Osteoblast (primary cell): Measurements from ENCODE around the gene F8. TPM values are rescaled to one million over a fixed set of nuclear protein-coding genes. Genes with fewer than 3 reads are reported as not detected.

ENCODE experiments used
- DNase-seq: peaks from one replicate; pipeline ENCODE4 v3.0.0; 2011; ENCODE audit warnings: low spot score, mixed read lengths; ENCODE audit not compliant: insufficient read length; ENCODE audit errors: missing footprints
- H2AFZ ChIP-seq: 2 replicates; pipeline ENCODE4 v1.6.0; 2011; ENCODE audit warnings: mild to moderate bottlenecking, low read length
- H3K27ac ChIP-seq: 2 replicates; pipeline ENCODE4 v1.5.1; 2011; ENCODE audit warnings: mild to moderate bottlenecking, low read depth, low read length, moderate library complexity
- H3K27me3 ChIP-seq: 2 replicates; pipeline ENCODE4 v1.6.0; 2012; ENCODE audit warnings: mild to moderate bottlenecking, control low read depth, inconsistent platforms, low read length, moderate library complexity; ENCODE audit not compliant: insufficient read depth
- H3K36me3 ChIP-seq: 2 replicates; pipeline ENCODE4 v1.5.1; 2011; ENCODE audit warnings: mild to moderate bottlenecking, low read length, control low read depth, moderate library complexity; ENCODE audit not compliant: insufficient read depth
- H3K4me1 ChIP-seq: 2 replicates; pipeline ENCODE4 v1.5.1; 2011; ENCODE audit warnings: mild to moderate bottlenecking, low read length, control low read depth, moderate library complexity; ENCODE audit not compliant: insufficient read depth
- H3K4me2 ChIP-seq: 2 replicates; pipeline ENCODE4 v1.6.0; 2011; ENCODE audit warnings: mild to moderate bottlenecking, low read length; ENCODE audit not compliant: insufficient read depth
- H3K4me3 ChIP-seq: fragments of 200-600 bp; sonication (generic); 3 replicates; pipeline ENCODE4 v1.5.1; 2012; ENCODE audit warnings: mild to moderate bottlenecking, low read length, inconsistent platforms; ENCODE audit not compliant: insufficient read depth
- H3K79me2 ChIP-seq: 2 replicates; pipeline ENCODE4 v1.6.0; 2012; ENCODE audit warnings: mild to moderate bottlenecking, low read length, control low read depth, inconsistent platforms; ENCODE audit not compliant: insufficient read depth
- H3K9me3 ChIP-seq: 2 replicates; pipeline ENCODE4 v1.5.1; 2011; ENCODE audit warnings: low read depth, low read length, control low read depth
- H4K20me1 ChIP-seq: 2 replicates; pipeline ENCODE4 v1.6.0; 2012; ENCODE audit warnings: mild to moderate bottlenecking, low read length, control low read depth; ENCODE audit not compliant: insufficient read depth
- CTCF ChIP-seq: IDR thresholded peaks from 2 replicates; pipeline ENCODE4 v1.5.1; 2011; ENCODE audit warnings: mild to moderate bottlenecking, low read depth, low read length, moderate library complexity; ENCODE audit errors: extremely low read depth
- total RNA-seq: library from RNA; depleted of rRNA; stranded (reverse); fragments of >200 nt; gene quantifications from 2 replicates; pipeline ENCODE4 v1.2.3, GENCODE V29; 2012

F8 gene
- total RNA-seq, 1 donor = 10.9 TPM

GRCh38 chrX:154805696-154806091, 216.8 kb downstream of the F8 start:
- peaks cover 6% of the 10 kb centered on the region for H3K4me1 ChIP-seq
- peaks cover 7% of the 10 kb centered on the region for H3K79me2 ChIP-seq
- no peaks in the 10 kb centered on the region for H3K36me3 ChIP-seq
- DNase-seq = peak; percentile 29
- no peaks in the 10 kb centered on the region for H3K27me3 ChIP-seq
- H4K20me1 ChIP-seq = no peaks in the 10 kb centered on the region
- H3K27ac ChIP-seq = peak overlapping the region; percentile 38
- peak overlapping the region; percentile 81 for H3K4me2 ChIP-seq
- no peak for TF ChIP-seq CTCF
- H3K4me3 ChIP-seq = peak overlapping the region; percentile 79
- peak overlapping the region; percentile 86 for H2AFZ ChIP-seq
- H3K9me3 ChIP-seq = no peaks in the 10 kb centered on the region

- H2AFZ ChIP-seq = peak within 1 kb of the TSS; percentile 86
- H4K20me1 ChIP-seq = no peaks in the 10 kb centered on the region
- H3K4me1 ChIP-seq = peaks cover 7% of the 10 kb centered on the region
- TF ChIP-seq CTCF = no peak
- peak within 1 kb of the TSS; percentile 81 for H3K4me2 ChIP-seq
- H3K36me3 ChIP-seq = no peaks in the 10 kb centered on the region
- H3K9me3 ChIP-seq = no peaks in the 10 kb centered on the region
- H3K79me2 ChIP-seq = peaks cover 7% of the 10 kb centered on the region
- peak; percentile 92 for DNase-seq
- H3K27me3 ChIP-seq = no peaks in the 10 kb centered on the region
- H3K27ac ChIP-seq = peak within 1 kb of the TSS; percentile 38
- H3K4me3 ChIP-seq = peak within 1 kb of the TSS; percentile 79
Observed at GRCh38 chrX:154804957-154805695, 217.4 kb downstream of the F8 start, which contains the start of gene MPP1. TSS of gene MPP1 (minus strand) at chrX:154805485. CDS start at chrX:154805373, 112 bp downstream.

GRCh38 chrX:154804261-154804956, 218.1 kb downstream of the F8 start:
- H4K20me1 ChIP-seq = no peaks in the 10 kb centered on the region
- no peaks in the 10 kb centered on the region for H3K9me3 ChIP-seq
- H3K27ac ChIP-seq = peak overlapping the region; percentile 16
- no peak for TF ChIP-seq CTCF
- H3K36me3 ChIP-seq = no peaks in the 10 kb centered on the region
- H3K27me3 ChIP-seq = no peaks in the 10 kb centered on the region
- peak overlapping the region; percentile 79 for H3K4me3 ChIP-seq
- no peak for DNase-seq
- H3K79me2 ChIP-seq = peaks cover 7% of the 10 kb centered on the region
- H2AFZ ChIP-seq = peak overlapping the region; percentile 71
- peak overlapping the region; percentile 81 for H3K4me2 ChIP-seq
- H3K4me1 ChIP-seq = peaks cover 14% of the 10 kb centered on the region

GRCh38 chrX:154802947-154803346, 219.6 kb downstream of the F8 start:
- no peak for TF ChIP-seq CTCF
- no peak for DNase-seq
- no peak overlapping the region for H3K4me2 ChIP-seq
- H3K27ac ChIP-seq = no peak overlapping the region
- no peaks in the 10 kb centered on the region for H3K9me3 ChIP-seq
- peaks cover 20% of the 10 kb centered on the region for H3K4me1 ChIP-seq
- H2AFZ ChIP-seq = no peak overlapping the region
- H3K79me2 ChIP-seq = peaks cover 7% of the 10 kb centered on the region
- H4K20me1 ChIP-seq = no peaks in the 10 kb centered on the region
- no peaks in the 10 kb centered on the region for H3K36me3 ChIP-seq
- H3K27me3 ChIP-seq = no peaks in the 10 kb centered on the region
- H3K4me3 ChIP-seq = no peak overlapping the region
